Brain microvascular endothelial cell (primary cell): ENCODE measurements around the gene ASB14.
A peak's percentile ranks its signal among the peaks of the same experiment; 100 is the strongest.

Source experiments
- DNase-seq: peaks from one replicate; pipeline ENCODE4 v3.0.0-alpha.2; 2020
- H3K27ac ChIP-seq: fragments of 250-450 bp; sonication (Bioruptor Pico); 2 replicates; pipeline ENCODE4 v1.5.1; 2020; ENCODE audit warnings: mild to moderate bottlenecking, moderate library complexity
- H3K27me3 ChIP-seq: fragments of 250-450 bp; sonication (Bioruptor Pico); replicated peaks from 2 replicates; pipeline ENCODE4 v1.5.1; 2020; ENCODE audit warnings: mild to moderate bottlenecking
- H3K36me3 ChIP-seq: fragments of 250-450 bp; sonication (Bioruptor Pico); replicated peaks from 2 replicates; pipeline ENCODE4 v1.5.1; 2020; ENCODE audit warnings: mild to moderate bottlenecking
- H3K4me3 ChIP-seq: 2 replicates; pipeline ENCODE4 v1.5.1; 2011; ENCODE audit warnings: low read depth, mild to moderate bottlenecking, control low read depth, low read length, moderate library complexity
- CTCF ChIP-seq: IDR thresholded peaks from 2 replicates; pipeline ENCODE4 v1.5.1; 2011; ENCODE audit warnings: low read depth, mild to moderate bottlenecking, moderate library complexity, low read length, control low read depth, inconsistent platforms; ENCODE audit errors: missing control alignments
- in situ Hi-C: cut with HindIII; loops from 2 replicates; pipeline ENCODE4 v1.10.0; 2017; ENCODE audit warnings: low sequenced_read_pairs, low pct_ligation_motif_present

Gene ASB14

GRCh38 chr3:57283334-57283733 lies 9.2 kb downstream of the ASB14 start:
- no peak overlapping the region for H3K27ac ChIP-seq
- in situ Hi-C loops: no loop called here
- TF ChIP-seq CTCF: no peak
- H3K27me3 ChIP-seq: no peaks in the 10 kb centered on the region
- DNase-seq: no peak
- H3K36me3 ChIP-seq: no peaks in the 10 kb centered on the region
- no peak overlapping the region for H3K4me3 ChIP-seq

GRCh38 chr3:57281715-57282114 lies 10.8 kb downstream of the ASB14 start:
- H3K36me3 ChIP-seq: no peaks in the 10 kb centered on the region
- DNase-seq: peak; percentile 28
- H3K4me3 ChIP-seq: no peak overlapping the region
- in situ Hi-C loops: no loop called here
- TF ChIP-seq CTCF: no peak
- no peaks in the 10 kb centered on the region for H3K27me3 ChIP-seq
- H3K27ac ChIP-seq: no peak overlapping the region

- Histone ChIP-seq H3K36me3 (no peaks in the 10 kb centered on the region), H3K27ac (no peak overlapping the region), H3K4me3 (no peak overlapping the region), H3K27me3 (no peaks in the 10 kb centered on the region)
- no peak for TF ChIP-seq CTCF
- DNase-seq: no peak
- in situ Hi-C loops: no loop called here
Observed at GRCh38 chr3:57279685-57280084, 12.8 kb downstream of the ASB14 start.

GRCh38 chr3:57278237-57278636 lies 14.2 kb downstream of the ASB14 start:
- in situ Hi-C loops: no loop called here
- H3K36me3 ChIP-seq: no peaks in the 10 kb centered on the region
- no peak overlapping the region for H3K4me3 ChIP-seq
- TF ChIP-seq CTCF: no peak
- no peaks in the 10 kb centered on the region for H3K27me3 ChIP-seq
- DNase-seq: no peak
- H3K27ac ChIP-seq: no peak overlapping the region

GRCh38 chr3:57275393-57275792 lies 17.1 kb downstream of the ASB14 start:
- TF ChIP-seq CTCF: no peak
- in situ Hi-C loops: no loop called here
- no peak overlapping the region for H3K27ac ChIP-seq

GRCh38 chr3:57274845-57275244 lies 17.6 kb downstream of the ASB14 start:
- DNase-seq: no peak
- no peak overlapping the region for H3K4me3 ChIP-seq
- no peaks in the 10 kb centered on the region for H3K27me3 ChIP-seq
- TF ChIP-seq CTCF: no peak
- in situ Hi-C loops: no loop called here
- H3K27ac ChIP-seq: no peak overlapping the region
- H3K36me3 ChIP-seq: peaks cover 1% of the 10 kb centered on the region

More at GRCh38 chr3:57275393-57275792, 17.1 kb downstream of the ASB14 start:
- Histone ChIP-seq H3K36me3 (no peaks in the 10 kb centered on the region), H3K27me3 (no peaks in the 10 kb centered on the region), H3K4me3 (no peak overlapping the region)
- no peak for DNase-seq
